ENCODE data around the gene TFIP11.

The TFIP11 gene

GRCh38 chr22:26503758-26504157, 8.5 kb downstream of the TFIP11 start:
- DNase-seq (ENCODE audit: low read depth) = no peak

GRCh38 chr22:26502688-26503561, 9.3 kb downstream of the TFIP11 start:
- peak; percentile 16 for DNase-seq (ENCODE audit: low read depth)

DNA sequence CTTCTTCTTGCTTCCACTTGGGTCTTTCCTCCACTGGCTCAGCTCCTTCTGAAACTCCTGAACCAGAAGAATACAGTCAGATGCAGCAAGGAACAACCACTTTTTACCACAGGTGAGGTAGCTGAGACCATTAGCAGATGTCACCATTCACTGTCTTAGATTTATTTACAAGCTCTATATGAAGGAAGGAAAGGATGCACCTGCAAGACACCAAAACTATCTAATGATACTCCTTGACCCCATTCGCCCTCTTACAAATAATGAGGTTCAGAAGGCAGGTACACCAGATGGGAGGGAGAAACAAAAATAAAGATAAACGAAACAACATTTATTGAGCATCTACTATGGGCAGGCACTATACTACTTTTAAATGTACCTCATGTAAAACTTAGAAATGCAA, 10.3 kb downstream of the TFIP11 start:
- DNase-seq (ENCODE audit: low read depth) = no peak

DNA sequence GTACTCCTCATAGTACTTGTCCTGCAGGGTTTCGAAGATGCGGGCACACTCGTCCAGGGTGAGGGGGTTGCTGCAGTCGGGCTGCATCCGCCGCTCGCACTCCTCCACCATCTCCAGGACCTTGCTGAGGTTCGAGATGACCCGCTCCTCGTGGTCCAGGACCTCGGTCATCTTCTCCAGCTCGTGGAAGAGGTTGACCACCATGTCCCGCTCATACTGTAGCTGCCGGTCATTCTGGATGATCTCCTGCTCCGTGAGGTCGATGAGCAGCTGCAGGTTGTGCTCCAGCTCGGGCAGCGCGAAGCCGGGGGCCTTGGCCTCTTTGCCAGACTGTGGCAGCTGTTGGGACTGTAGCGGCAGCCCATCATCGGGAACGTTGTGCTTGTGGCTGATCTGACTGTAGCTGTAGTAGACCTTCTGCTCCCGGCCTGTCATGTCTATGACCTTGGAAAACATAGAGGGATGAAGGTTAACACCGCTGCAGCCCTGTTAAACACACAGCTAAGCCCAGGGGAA, 13.0 kb downstream of the TFIP11 start:
- no peak for DNase-seq (ENCODE audit: low read depth)

GRCh38 chr22:26496456-26496855, 15.8 kb downstream of the TFIP11 start:
- DNase-seq (ENCODE audit: low read depth) = no peak

DNA sequence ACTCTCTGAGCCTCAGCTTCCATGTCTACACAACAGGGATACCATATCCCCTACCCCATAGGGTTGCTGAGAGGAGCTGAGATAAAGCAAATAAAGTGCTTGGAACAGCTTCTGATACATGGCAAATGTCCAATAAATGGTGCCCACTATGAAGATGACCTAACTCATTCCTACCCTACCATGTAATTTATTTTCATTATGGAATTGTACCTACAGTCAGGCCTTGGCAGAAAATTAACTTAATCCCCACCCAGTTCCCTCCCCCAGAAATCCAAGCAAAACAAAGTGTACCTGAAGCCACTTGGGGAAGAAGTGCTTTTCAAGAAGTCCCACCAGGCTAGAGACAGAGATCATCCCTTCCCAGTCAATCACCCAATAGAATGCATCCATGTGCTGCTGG, 17.8 kb downstream of the TFIP11 start:
- no peak for DNase-seq (ENCODE audit: low read depth)

DNA sequence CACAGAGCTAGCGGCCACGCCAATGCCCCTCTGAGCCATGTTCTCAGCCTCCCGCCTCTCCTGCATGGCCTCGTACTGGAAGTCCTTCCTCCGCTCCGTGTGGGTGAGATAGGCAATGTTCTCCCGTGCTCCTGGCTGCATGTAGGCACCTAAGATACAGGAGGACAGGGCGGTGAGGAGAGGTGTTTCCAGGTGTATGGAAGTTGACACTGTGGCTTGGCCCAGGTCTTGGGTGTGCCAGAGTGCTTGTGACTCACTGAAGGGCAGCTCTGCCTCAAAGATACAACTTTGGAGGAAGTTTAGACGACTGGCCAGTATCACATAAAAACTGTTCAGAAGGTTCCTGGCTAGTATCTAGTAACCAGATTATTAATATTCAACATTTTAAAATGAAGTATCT, 20.1 kb downstream of the TFIP11 start:
- DNase-seq (ENCODE audit: low read depth) = no peak

DNA sequence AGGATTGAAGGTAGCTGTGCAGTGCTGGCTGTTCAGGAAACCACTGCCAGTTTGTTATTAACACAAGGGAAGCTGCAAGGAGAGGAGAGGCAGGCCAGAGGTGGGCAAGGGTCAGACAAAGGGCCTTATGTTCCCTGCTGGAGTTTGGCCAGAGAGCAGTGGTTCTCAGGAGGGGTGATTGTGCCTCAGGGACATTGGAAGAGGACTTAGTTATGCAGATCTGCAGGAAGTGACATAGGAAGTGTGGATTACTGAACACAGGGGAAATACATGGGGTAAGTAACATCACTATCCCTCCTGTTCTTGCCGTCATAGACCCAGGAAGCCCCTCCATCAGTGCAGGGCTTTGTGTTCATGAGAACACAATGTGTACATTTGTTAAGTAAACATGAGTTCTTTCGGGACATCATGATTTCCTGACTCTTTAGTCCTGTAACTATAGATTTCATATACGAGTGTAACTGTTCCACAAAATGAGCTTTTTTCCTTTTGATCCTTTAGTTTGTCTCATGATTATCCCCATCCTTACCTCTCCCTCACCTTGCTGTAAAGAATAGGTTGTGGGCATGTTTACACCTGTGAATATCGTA, 22.7 kb downstream of the TFIP11 start:
- no peak for DNase-seq (ENCODE audit: low read depth)

- DNase-seq (ENCODE audit: low read depth) = no peak
Measured at GRCh38 chr22:26487996-26488395, 24.3 kb downstream of the TFIP11 start.

DNA sequence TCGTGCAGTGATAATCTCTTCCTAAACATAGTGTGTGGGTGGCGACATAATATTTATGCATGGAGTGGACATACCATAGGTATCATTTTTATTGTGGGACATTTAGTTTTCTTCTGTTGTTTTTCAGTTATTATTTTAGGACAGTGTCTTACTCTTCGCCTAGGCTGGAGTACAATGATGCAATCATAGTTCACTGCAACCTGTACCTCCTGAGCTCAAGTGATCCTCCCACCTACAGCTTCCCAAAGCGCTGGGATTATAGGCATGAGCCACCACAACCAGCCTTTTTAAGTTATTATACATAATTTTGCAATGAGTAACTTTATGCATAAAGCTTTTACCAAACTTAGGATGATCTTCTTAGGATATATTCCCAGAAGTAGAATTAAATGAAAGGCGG, 25.9 kb downstream of the TFIP11 start:
- DNase-seq (ENCODE audit: low read depth) = no peak

DNA sequence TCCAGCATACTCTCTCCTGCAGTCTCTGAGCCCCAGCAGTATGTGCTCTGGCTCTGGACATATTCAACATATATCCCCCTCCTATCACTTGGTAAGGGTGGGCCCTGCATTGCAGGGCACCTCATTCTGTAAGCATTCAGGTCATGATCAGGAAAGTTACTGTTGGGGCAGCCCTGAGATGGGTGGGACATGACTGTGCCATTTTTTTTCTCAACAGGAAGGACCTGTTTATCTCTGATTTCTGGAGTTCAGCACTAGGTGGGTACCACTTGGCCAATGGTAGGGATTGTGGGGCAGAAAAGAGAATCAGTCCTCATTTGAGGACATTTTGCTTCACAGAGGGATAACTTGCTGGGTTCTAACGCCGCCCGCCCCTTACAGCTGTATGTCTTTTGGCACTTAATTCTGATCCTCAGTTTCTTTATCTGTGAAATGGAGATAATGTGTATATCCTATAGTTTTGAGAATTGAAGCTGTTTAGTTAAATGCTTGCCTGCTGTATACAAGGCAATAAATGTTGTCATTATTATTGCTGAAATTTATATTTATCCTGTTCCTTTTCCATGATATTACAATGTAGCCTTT, 26.4 kb downstream of the TFIP11 start:
- DNase-seq (ENCODE audit: low read depth) = no peak

GRCh38 chr22:26485013-26485412, 27.3 kb downstream of the TFIP11 start:
- no peak for DNase-seq (ENCODE audit: low read depth)

- DNase-seq (ENCODE audit: low read depth) = no peak
Measured at GRCh38 chr22:26484360-26484706, 27.9 kb downstream of the TFIP11 start.

GRCh38 chr22:26483439-26484359, 28.6 kb downstream of the TFIP11 start, which contains the start of the genes HPS4 and SRRD:
Gene HPS4 (minus strand): TSS chr22:26483783. CDS start chr22:26481762, 2,021 bp downstream.
Gene SRRD (plus strand): TSS chr22:26483877. CDS start chr22:26483891, 14 bp downstream.
- DNase-seq (ENCODE audit: low read depth) = peak; percentile 71

GRCh38 chr22:26483043-26483438, 29.2 kb downstream of the TFIP11 start:
- no peak for DNase-seq (ENCODE audit: low read depth)

- DNase-seq (ENCODE audit: low read depth) = no peak
Measured at GRCh38 chr22:26482161-26482560, 30.1 kb downstream of the TFIP11 start.

GRCh38 chr22:26481694-26482093, 30.6 kb downstream of the TFIP11 start:
- no peak for DNase-seq (ENCODE audit: low read depth)

DNA sequence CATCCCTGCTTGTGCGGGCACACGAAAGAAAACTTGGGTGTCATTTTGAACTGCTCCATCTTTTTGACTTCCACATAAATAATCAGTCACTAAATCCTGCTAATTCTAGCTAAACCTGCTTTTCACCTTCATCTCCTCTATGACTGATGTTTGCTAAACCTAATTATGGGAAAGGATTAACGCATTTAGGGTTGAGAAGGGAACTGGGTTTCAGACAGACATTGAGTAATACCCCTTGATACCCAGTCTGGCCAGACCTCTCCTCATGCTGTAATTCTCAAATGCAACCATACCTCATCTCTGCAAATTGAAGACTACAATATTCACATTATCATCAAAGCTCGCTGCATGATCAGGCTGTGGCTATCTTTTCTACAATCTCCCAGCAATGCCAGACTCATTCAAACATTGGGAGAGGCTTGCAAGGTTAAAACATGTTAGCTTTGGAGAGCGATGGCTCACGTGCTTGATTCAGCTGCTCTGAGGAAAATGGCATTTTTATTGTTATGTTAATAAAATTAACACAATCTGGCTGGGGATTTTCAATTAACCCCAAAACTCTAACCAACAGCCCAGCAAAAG, 31.1 kb downstream of the TFIP11 start:
- DNase-seq (ENCODE audit: low read depth) = no peak

- DNase-seq (ENCODE audit: low read depth) = no peak
Measured at GRCh38 chr22:26480611-26480932, 31.7 kb downstream of the TFIP11 start.

GRCh38 chr22:26479792-26480610, 32.3 kb downstream of the TFIP11 start:
- DNase-seq (ENCODE audit: low read depth) = no peak

Data from fibroblast of the conjunctiva (primary cell).